HL-60 (cell line): ENCODE measurements around the gene JARID2.
"Not testable (repeated sequence)": the region's sequence is repeated elsewhere in the genome, so short reads cannot be mapped to it uniquely, and the experiment has no call there.

Experiments used
- POLR2AphosphoS5 ChIP-seq: IDR thresholded peaks from 2 replicates; pipeline ENCODE4 v1.6.1; 2012; ENCODE audit warnings: low read depth
- REST ChIP-seq: IDR thresholded peaks from 2 replicates; pipeline ENCODE4 v1.6.1; 2012; ENCODE audit warnings: low read depth; ENCODE audit not compliant: insufficient replicate concordance
- SPI1 ChIP-seq: IDR thresholded peaks from 2 replicates; pipeline ENCODE4 v1.6.1; 2012; ENCODE audit warnings: low read depth, mild to moderate bottlenecking, borderline replicate concordance
- TF ChIP-seq, protein P1 (sequence below): IDR thresholded peaks from one replicate; pipeline ENCODE4 v1.5.1; 2011; ENCODE audit warnings: low read length, control low read depth, inconsistent platforms; ENCODE audit not compliant: insufficient read depth

GRCh38 chr6:15323611-15324010 lies 77.7 kb downstream of the JARID2 start:
- TF ChIP-seq POLR2AphosphoS5, REST, SPI1: not testable (repeated sequence)
- TF ChIP-seq, protein P1, sequence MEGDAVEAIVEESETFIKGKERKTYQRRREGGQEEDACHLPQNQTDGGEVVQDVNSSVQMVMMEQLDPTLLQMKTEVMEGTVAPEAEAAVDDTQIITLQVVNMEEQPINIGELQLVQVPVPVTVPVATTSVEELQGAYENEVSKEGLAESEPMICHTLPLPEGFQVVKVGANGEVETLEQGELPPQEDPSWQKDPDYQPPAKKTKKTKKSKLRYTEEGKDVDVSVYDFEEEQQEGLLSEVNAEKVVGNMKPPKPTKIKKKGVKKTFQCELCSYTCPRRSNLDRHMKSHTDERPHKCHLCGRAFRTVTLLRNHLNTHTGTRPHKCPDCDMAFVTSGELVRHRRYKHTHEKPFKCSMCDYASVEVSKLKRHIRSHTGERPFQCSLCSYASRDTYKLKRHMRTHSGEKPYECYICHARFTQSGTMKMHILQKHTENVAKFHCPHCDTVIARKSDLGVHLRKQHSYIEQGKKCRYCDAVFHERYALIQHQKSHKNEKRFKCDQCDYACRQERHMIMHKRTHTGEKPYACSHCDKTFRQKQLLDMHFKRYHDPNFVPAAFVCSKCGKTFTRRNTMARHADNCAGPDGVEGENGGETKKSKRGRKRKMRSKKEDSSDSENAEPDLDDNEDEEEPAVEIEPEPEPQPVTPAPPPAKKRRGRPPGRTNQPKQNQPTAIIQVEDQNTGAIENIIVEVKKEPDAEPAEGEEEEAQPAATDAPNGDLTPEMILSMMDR = not testable (repeated sequence)
